Cerebellar cortex (tissue), 1 donor: ENCODE measurements around the gene CABLES2.

Experiments used
- DNase-seq: peaks from one replicate; pipeline ENCODE4 v3.0.0-alpha.2; 2015; ENCODE audit warnings: low spot score

CABLES2 gene

GRCh38 chr20:62407221-62407992 is at the start of gene CABLES2:
Gene CABLES2 (minus strand): TSS chr20:62407285. CDS start chr20:62407276, 9 bp downstream.
- peak; percentile 92 for DNase-seq

- no peak for DNase-seq
These were observed 48.8 kb upstream of the CABLES2 start for GRCh38 chr20:62455929-62456328.

GRCh38 chr20:62454904-62455636 is 48.0 kb upstream of the CABLES2 start:
- DNase-seq, result no peak

- no peak for DNase-seq
These were observed 46.2 kb upstream of the CABLES2 start for GRCh38 chr20:62453186-62453808.

GRCh38 chr20:62452475-62453095 is 45.5 kb upstream of the CABLES2 start:
- DNase-seq, result no peak

GRCh38 chr20:62451970-62452369 is 44.9 kb upstream of the CABLES2 start:
- DNase-seq, result no peak

- DNase-seq, result no peak
These were observed 44.2 kb upstream of the CABLES2 start for GRCh38 chr20:62451156-62451767.

GRCh38 chr20:62449951-62450691 is 43.0 kb upstream of the CABLES2 start:
- no peak for DNase-seq

GRCh38 chr20:62448788-62449187 is 41.7 kb upstream of the CABLES2 start:
- DNase-seq, result no peak

- no peak for DNase-seq
These were observed 41.0 kb upstream of the CABLES2 start for GRCh38 chr20:62448038-62448437.

GRCh38 chr20:62446888-62447869 is 40.1 kb upstream of the CABLES2 start:
- DNase-seq, result no peak

- DNase-seq, result no peak
These were observed 39.4 kb upstream of the CABLES2 start for GRCh38 chr20:62446481-62446880.

GRCh38 chr20:62445553-62446340 is 38.7 kb upstream of the CABLES2 start:
- no peak for DNase-seq

GRCh38 chr20:62444286-62444685 is 37.2 kb upstream of the CABLES2 start:
- DNase-seq, result no peak

GRCh38 chr20:62441987-62442539 is 35.0 kb upstream of the CABLES2 start:
- DNase-seq, result no peak

- no peak for DNase-seq
These were observed 32.1 kb upstream of the CABLES2 start for GRCh38 chr20:62439218-62439617.

GRCh38 chr20:62437927-62438326 is 30.8 kb upstream of the CABLES2 start:
- DNase-seq, result no peak

GRCh38 chr20:62437496-62437895 is 30.4 kb upstream of the CABLES2 start:
- DNase-seq, result no peak

- DNase-seq, result no peak
These were observed 29.6 kb upstream of the CABLES2 start for GRCh38 chr20:62436692-62437091.
